GM23338 (cell line): ENCODE results near the gene ERGIC2. TPM values are rescaled to one million over a fixed set of nuclear protein-coding genes. Genes with fewer than 3 reads are reported as not detected.

Source experiments
- ATAC-seq: fragments of 200-7000 bp; cut with Tn5 transposase; 3 replicates; pipeline ENCODE4 v1.9.1; 2020
- DNase-seq: peaks from one replicate; pipeline ENCODE4 v3.0.0-alpha.2; 2015; ENCODE audit warnings: low spot score
- H2AFZ ChIP-seq: fragments of 200-600 bp; sonication (generic); 2 replicates; pipeline ENCODE4 v1.8.0; 2016; ENCODE audit warnings: antibody characterized with exemption, mild to moderate bottlenecking, moderate library complexity
- H3F3A ChIP-seq: fragments of 200-600 bp; sonication (generic); replicated peaks from 2 replicates; pipeline ENCODE4 v1.8.0; 2017; ENCODE audit warnings: antibody characterized with exemption, mixed run types, low read depth
- H3K27ac ChIP-seq: fragments of 200-600 bp; sonication (generic); 2 replicates; pipeline ENCODE4 v1.6.1; 2016; ENCODE audit warnings: low read depth
- H3K27me3 ChIP-seq: fragments of 200-600 bp; sonication (generic); 2 replicates; pipeline ENCODE4 v1.8.0; 2016; ENCODE audit warnings: mild to moderate bottlenecking, mixed run types, moderate library complexity; ENCODE audit not compliant: insufficient read depth
- H3K36me3 ChIP-seq: fragments of 200-600 bp; sonication (generic); 2 replicates; pipeline ENCODE4 v1.8.0; 2016; ENCODE audit warnings: mild to moderate bottlenecking; ENCODE audit not compliant: insufficient read depth
- H3K4me1 ChIP-seq: fragments of 200-600 bp; sonication (generic); 2 replicates; pipeline ENCODE4 v1.8.0; 2016; ENCODE audit warnings: mild to moderate bottlenecking, moderate library complexity; ENCODE audit not compliant: insufficient read depth
- H3K4me2 ChIP-seq: fragments of 200-600 bp; sonication (generic); 2 replicates; pipeline ENCODE4 v1.7.1; 2017; ENCODE audit warnings: mixed run types
- H3K4me3 ChIP-seq: fragments of 200-600 bp; sonication (generic); 2 replicates; pipeline ENCODE4 v1.6.1; 2016; ENCODE audit warnings: mixed run types
- H3K79me2 ChIP-seq: fragments of 200-600 bp; sonication (generic); replicated peaks from 2 replicates; pipeline ENCODE4 v1.8.0; 2017; ENCODE audit warnings: mild to moderate bottlenecking; ENCODE audit not compliant: insufficient read depth
- H3K9me2 ChIP-seq: fragments of 200-600 bp; sonication (generic); 2 replicates; pipeline ENCODE4 v1.8.0; 2017; ENCODE audit not compliant: insufficient read depth
- H4K20me1 ChIP-seq: fragments of 200-600 bp; sonication (generic); replicated peaks from 2 replicates; pipeline ENCODE4 v1.8.0; 2017; ENCODE audit warnings: mild to moderate bottlenecking; ENCODE audit not compliant: insufficient read depth
- H3K27ac Mint-ChIP-seq: 2 replicates; pipeline ENCODE4 v1.8.0; 2020; ENCODE audit warnings: inconsistent platforms, mild to moderate bottlenecking, moderate library complexity, mixed read lengths
- H3K27me3 Mint-ChIP-seq: 3 replicates; pipeline ENCODE4 v1.8.0; 2022; ENCODE audit warnings: low read depth, mild to moderate bottlenecking, moderate library complexity, mixed read lengths, inconsistent platforms; ENCODE audit not compliant: insufficient read depth, poor library complexity
- H3K36me3 Mint-ChIP-seq: 3 replicates; pipeline ENCODE4 v1.8.0; 2021; ENCODE audit warnings: low read depth, mild to moderate bottlenecking, inconsistent platforms, moderate library complexity, mixed read lengths
- H3K4me1 Mint-ChIP-seq: 3 replicates; pipeline ENCODE4 v1.8.0; 2020; ENCODE audit warnings: mild to moderate bottlenecking, inconsistent platforms, mixed read lengths
- H3K4me3 Mint-ChIP-seq: 3 replicates; pipeline ENCODE4 v1.8.0; 2021; ENCODE audit warnings: moderate library complexity, mild to moderate bottlenecking, inconsistent platforms, mixed read lengths
- H3K9me3 Mint-ChIP-seq: 3 replicates; pipeline ENCODE4 v1.8.0; 2020; ENCODE audit warnings: moderate library complexity, mild to moderate bottlenecking, inconsistent platforms, mixed read lengths
- CTCF ChIP-seq, 2 experiments: fragments of 200-600 bp in 1 of 2; sonication (generic) in 1 of 2; conservative IDR thresholded peaks; 2 replicates each; pipeline versions ENCODE4 v1.5.1 to v1.6.1; 2016 to 2017; ENCODE audit warnings: antibody characterized with exemption in 2 of 2, low read depth in 2 of 2, mild to moderate bottlenecking in 2 of 2, moderate library complexity in 1 of 2
- EZH2phosphoT487 ChIP-seq: fragments of 200-600 bp; sonication (generic); IDR thresholded peaks from one replicate; pipeline ENCODE4 v1.8.1; 2018; ENCODE audit warnings: antibody characterized with exemption; ENCODE audit not compliant: unreplicated experiment
- POLR2AphosphoS5 ChIP-seq: IDR thresholded peaks from 2 replicates; pipeline ENCODE4 v1.6.1; 2016; ENCODE audit warnings: antibody characterized with exemption, low read depth
- ZNF331 ChIP-seq: fragments of 250-450 bp; sonication (Bioruptor Pico); IDR thresholded peaks from 2 replicates; pipeline ENCODE4 v1.5.0; 2020; ENCODE audit warnings: low read depth, mild to moderate bottlenecking, moderate library complexity
- polyA plus RNA-seq: library from polyadenylated mRNA; unstranded; fragments of >200 nt; fragmentation: Nextera tagmentation; extraction: Ambion mirVana; gene quantifications from 2 replicates; pipeline ENCODE4 v1.2.1, GENCODE V29; 2016
- total RNA-seq: library from RNA; depleted of rRNA; stranded (reverse); fragments of >200 nt; shearing (Covaris generic); gene quantifications from 2 replicates; pipeline ENCODE4 v1.2.3, GENCODE V29; 2014
- TF ChIP-seq, protein P1 (sequence below): IDR thresholded peaks from one replicate; pipeline ENCODE4 v1.6.1; 2018; ENCODE audit warnings: antibody characterized with exemption; ENCODE audit not compliant: unreplicated experiment

ERGIC2 gene
- total and polyA plus RNA-seq, 2 experiments from 2014 or later: 77.1 to 107 TPM

- TF ChIP-seq EZH2phosphoT487 (no peak), POLR2AphosphoS5 (no peak), CTCF (conservative IDR thresholded peaks at IDR 0.05; ENCODE audit: low read depth in 2 of 2) (no peak), ZNF331 (CRISPR knock-in tag) (no peak)
- TF ChIP-seq, protein P1, sequence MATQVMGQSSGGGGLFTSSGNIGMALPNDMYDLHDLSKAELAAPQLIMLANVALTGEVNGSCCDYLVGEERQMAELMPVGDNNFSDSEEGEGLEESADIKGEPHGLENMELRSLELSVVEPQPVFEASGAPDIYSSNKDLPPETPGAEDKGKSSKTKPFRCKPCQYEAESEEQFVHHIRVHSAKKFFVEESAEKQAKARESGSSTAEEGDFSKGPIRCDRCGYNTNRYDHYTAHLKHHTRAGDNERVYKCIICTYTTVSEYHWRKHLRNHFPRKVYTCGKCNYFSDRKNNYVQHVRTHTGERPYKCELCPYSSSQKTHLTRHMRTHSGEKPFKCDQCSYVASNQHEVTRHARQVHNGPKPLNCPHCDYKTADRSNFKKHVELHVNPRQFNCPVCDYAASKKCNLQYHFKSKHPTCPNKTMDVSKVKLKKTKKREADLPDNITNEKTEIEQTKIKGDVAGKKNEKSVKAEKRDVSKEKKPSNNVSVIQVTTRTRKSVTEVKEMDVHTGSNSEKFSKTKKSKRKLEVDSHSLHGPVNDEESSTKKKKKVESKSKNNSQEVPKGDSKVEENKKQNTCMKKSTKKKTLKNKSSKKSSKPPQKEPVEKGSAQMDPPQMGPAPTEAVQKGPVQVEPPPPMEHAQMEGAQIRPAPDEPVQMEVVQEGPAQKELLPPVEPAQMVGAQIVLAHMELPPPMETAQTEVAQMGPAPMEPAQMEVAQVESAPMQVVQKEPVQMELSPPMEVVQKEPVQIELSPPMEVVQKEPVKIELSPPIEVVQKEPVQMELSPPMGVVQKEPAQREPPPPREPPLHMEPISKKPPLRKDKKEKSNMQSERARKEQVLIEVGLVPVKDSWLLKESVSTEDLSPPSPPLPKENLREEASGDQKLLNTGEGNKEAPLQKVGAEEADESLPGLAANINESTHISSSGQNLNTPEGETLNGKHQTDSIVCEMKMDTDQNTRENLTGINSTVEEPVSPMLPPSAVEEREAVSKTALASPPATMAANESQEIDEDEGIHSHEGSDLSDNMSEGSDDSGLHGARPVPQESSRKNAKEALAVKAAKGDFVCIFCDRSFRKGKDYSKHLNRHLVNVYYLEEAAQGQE: no peak
Measured at GRCh38 chr12:29428633-29429032, 47.7 kb upstream of the ERGIC2 start (continued).

- Histone ChIP-seq H3F3A (no peaks in the 10 kb centered on the region), H4K20me1 (no peaks in the 10 kb centered on the region), H3K79me2 (no peaks in the 10 kb centered on the region), H3K4me1 (no peaks in the 10 kb centered on the region), H3K36me3 (0 out of 2 replicates have a peak, but pooled peaks cover 6% of the 10 kb centered on the region), H3K27ac (no peak overlapping the region), H2AFZ (no peak overlapping the region; the same call in 1 of the 2 replicates), H3K4me2 (no peak overlapping the region), H3K4me3 (no peak overlapping the region), H3K27me3 (no peaks in the 10 kb centered on the region), H3K9me2 (0 out of 2 replicates have a peak, but pooled peaks cover 11% of the 10 kb centered on the region)
- DNase-seq (peak; percentile 49), ATAC-seq (peak; percentile 75)
- H3K36me3 Mint-ChIP-seq: peaks cover 12% of the 10 kb centered on the region; the same call in 2 of the 3 replicates
- TF ChIP-seq, protein P1: no peak
- peak; percentile 34 to 42 for TF ChIP-seq CTCF (conservative IDR thresholded peaks at IDR 0.05; ENCODE audit: low read depth in 2 of 2)
- H3K4me3 Mint-ChIP-seq: no peak overlapping the region
- no peaks in the 10 kb centered on the region for H3K27me3 Mint-ChIP-seq
- peaks cover 17% of the 10 kb centered on the region for H3K9me3 Mint-ChIP-seq
- H3K27ac Mint-ChIP-seq: no peak overlapping the region
- peaks cover 4% of the 10 kb centered on the region; the same call in 1 of the 3 replicates for H3K4me1 Mint-ChIP-seq
Measured at GRCh38 chr12:29427964-29428363, 47.0 kb upstream of the ERGIC2 start.
